Esophagus muscularis mucosa (tissue), 4 donors: ENCODE data around the gene ARID1B. TPM values are rescaled to one million over a fixed set of nuclear protein-coding genes. Genes with fewer than 3 reads are reported as not detected.

Experiments used
- DNase-seq: peaks from one replicate; pipeline ENCODE4 v3.0.0-alpha.2; 2017; ENCODE audit errors: extremely low spot score
- H3K27ac ChIP-seq, 4 donors: fragments of 200-600 bp; sonication (generic); replicated peaks in 1 of 4; 1 replicate in 3 of 4; 2 replicates in 1 of 4; pipeline ENCODE4 v1.5.1; 2016 to 2019; ENCODE audit warnings: mild to moderate bottlenecking in 1 of 4
- H3K27me3 ChIP-seq, 4 donors: fragments of 200-600 bp; sonication (generic); one replicate each; pipeline versions ENCODE4 v1.5.1 to v1.6.0; 2016 to 2019
- H3K36me3 ChIP-seq, 4 donors: fragments of 200-600 bp; sonication (generic); one replicate each; pipeline ENCODE4 v1.5.1; 2016 to 2019
- H3K4me1 ChIP-seq, 4 donors: fragments of 200-600 bp; sonication (generic); one replicate each; pipeline ENCODE4 v1.5.1; 2016 to 2019
- H3K4me3 ChIP-seq, 4 donors: fragments of 200-600 bp; sonication (generic); 1 replicate in 2 of 4; 2 replicates in 2 of 4; pipeline ENCODE4 v1.5.1; 2016 to 2019; ENCODE audit warnings: mild to moderate bottlenecking in 4 of 4, moderate library complexity in 1 of 4
- H3K9me3 ChIP-seq, 4 donors: fragments of 200-600 bp; sonication (generic); 1 replicate in 3 of 4; 2 replicates in 1 of 4; pipeline ENCODE4 v1.5.1; 2016 to 2019
- EP300 ChIP-seq: sonication (generic); formaldehyde crosslinking; IDR thresholded peaks from one replicate; pipeline ENCODE4 v1.6.1; 2017; ENCODE audit warnings: antibody characterized with exemption
- POLR2A ChIP-seq: fragments of 450-650 bp; IDR thresholded peaks from one replicate; pipeline ENCODE4 v1.6.1; 2017; ENCODE audit warnings: antibody characterized with exemption, moderate library complexity, mild to moderate bottlenecking, low read depth
- POLR2AphosphoS5 ChIP-seq, 2 donors: sonication (generic); formaldehyde crosslinking; IDR thresholded peaks; one replicate each; pipeline ENCODE4 v1.6.1; 2017; ENCODE audit warnings: antibody characterized with exemption in 2 of 2
- WGBS: methylation state at CpG from one replicate; pipeline ENCODE4 v1.1.5; 2018; 5-methylcytosine and 5-hydroxymethylcytosine counted together
- intact Hi-C: fragments of 100-400 bp; cut with DNase I; formaldehyde crosslinking; loops from one replicate; pipeline ENCODE4 v1.15.1; 2023
- total RNA-seq, 4 donors: library from RNA; depleted of rRNA; stranded (reverse); fragments of >200 nt; gene quantifications; one replicate each; pipeline versions ENCODE4 v1.1.0 to v1.2.1, GENCODE V29; 2016
- TF ChIP-seq, protein P1 (sequence below), 3 experiments: fragments of 200-600 bp in 2 of 3; fragments of 450-650 bp in 1 of 3; sonication (generic) in 2 of 3; IDR thresholded peaks; one replicate each; pipeline ENCODE4 v1.5.1; 2017 to 2019; ENCODE audit warnings: antibody characterized with exemption in 3 of 3, mild to moderate bottlenecking in 2 of 3, moderate library complexity in 1 of 3

The ARID1B gene
- total RNA-seq, 4 donors from 2014 or later, result 55.0 to 87.2 (median 72.7) TPM

DNA sequence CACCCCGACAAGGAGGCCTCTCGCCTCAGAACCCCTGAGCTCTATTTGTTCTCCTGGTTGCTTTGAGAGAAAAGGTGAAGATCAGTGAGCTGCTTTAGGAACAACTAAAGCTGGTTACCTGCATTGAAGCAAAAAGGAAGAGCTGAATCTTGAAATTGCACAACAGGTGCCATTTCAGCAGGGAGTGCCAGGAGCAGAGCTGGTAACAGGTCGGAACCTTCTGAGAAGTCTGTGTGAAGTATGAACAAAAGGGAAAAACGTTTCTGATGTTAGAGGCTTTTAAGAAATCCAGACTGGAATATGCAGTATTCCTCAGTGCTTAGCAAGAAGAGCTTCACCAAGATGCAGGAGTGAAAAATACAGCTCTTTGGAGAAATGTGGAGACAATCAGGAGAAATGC is 382.2 kb downstream of the ARID1B start:
- 79% methylated on average over 4 of the region's 4 CpGs for WGBS
- Histone ChIP-seq H3K36me3 (peaks cover 0 to 18% (median 14%) of the 10 kb centered on the region in 4 donors), H3K27me3 (no peaks in the 10 kb centered on the region), H3K4me1 (no peaks in the 10 kb centered on the region), H3K27ac (no peak overlapping the region), H3K4me3 (no peak overlapping the region), H3K9me3 (no peaks in the 10 kb centered on the region)
- DNase-seq, result no peak
- no peak for TF ChIP-seq EP300
- TF ChIP-seq POLR2AphosphoS5 (IDR thresholded peaks at IDR 0.05), result no peak
- TF ChIP-seq, protein P1, sequence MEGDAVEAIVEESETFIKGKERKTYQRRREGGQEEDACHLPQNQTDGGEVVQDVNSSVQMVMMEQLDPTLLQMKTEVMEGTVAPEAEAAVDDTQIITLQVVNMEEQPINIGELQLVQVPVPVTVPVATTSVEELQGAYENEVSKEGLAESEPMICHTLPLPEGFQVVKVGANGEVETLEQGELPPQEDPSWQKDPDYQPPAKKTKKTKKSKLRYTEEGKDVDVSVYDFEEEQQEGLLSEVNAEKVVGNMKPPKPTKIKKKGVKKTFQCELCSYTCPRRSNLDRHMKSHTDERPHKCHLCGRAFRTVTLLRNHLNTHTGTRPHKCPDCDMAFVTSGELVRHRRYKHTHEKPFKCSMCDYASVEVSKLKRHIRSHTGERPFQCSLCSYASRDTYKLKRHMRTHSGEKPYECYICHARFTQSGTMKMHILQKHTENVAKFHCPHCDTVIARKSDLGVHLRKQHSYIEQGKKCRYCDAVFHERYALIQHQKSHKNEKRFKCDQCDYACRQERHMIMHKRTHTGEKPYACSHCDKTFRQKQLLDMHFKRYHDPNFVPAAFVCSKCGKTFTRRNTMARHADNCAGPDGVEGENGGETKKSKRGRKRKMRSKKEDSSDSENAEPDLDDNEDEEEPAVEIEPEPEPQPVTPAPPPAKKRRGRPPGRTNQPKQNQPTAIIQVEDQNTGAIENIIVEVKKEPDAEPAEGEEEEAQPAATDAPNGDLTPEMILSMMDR (IDR thresholded peaks at IDR 0.05), result no peak
- TF ChIP-seq POLR2A, result no peak
- intact Hi-C loops, result no loop called here

DNA sequence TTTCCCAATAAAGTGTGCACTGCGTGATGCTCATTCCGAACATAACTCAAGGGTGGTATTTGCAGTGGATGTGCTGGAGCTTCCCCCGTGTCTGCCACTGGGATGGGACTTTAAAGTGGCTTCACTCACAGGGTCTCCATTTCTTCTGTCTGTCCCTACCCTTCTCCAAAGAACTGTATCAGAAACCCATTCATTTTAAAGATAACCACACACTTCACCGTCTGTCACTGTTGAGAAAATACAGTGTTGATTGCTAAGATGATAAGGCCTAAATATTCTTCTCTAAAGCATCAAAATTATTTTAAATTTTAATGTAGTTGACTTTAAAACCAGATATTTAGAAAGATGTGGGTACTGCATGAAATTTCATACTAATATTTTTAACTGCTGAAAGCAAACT is 384.7 kb downstream of the ARID1B start:
- TF ChIP-seq POLR2A, result no peak
- no peak for TF ChIP-seq POLR2AphosphoS5 (IDR thresholded peaks at IDR 0.05)
- TF ChIP-seq, protein P1 (IDR thresholded peaks at IDR 0.05), result no peak
- TF ChIP-seq EP300, result no peak
- no peak overlapping the region for H3K27ac ChIP-seq
- 77% methylated on average over 4 of the region's 4 CpGs for whole genome bisulfite sequencing

DNA sequence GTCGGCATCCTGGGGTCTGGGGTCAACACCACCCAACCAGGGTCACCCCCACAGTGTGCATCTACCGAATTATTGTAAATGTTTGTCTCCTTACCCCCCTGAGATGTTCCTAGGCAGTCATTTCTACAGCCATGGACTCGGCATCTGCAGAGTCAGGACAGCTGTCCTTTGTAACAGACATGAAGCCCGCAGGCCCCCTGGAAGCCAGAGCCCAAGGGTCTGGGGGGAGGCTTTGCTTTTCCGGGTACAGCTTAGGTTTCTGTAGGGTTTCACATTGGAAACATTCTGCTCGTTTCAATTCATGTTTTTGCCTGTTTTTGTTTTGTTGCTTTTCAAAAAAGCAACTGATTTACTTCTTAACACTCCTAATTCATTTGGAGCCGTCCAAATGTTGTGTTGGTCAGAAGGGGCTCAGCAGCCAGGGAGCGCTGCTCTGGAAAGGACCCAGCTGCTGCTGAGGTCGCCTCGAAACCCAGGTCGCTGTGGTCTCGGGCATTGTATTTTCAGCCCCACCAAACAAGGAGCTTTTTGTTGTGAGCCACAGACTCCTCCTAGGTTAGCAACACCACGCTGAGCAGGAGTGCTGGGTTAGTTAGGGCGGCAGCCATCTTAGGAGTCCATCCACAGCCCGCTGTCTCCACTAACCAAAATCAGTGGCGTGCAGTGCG is 385.7 kb downstream of the ARID1B start:
- intact Hi-C loops, result no loop called here
- 86% methylated on average over 12 of the region's 17 CpGs for WGBS
- Histone ChIP-seq H3K36me3 (peaks cover 2 to 24% (median 15%) of the 10 kb centered on the region in 4 donors), H3K4me3 (no peak overlapping the region), H3K27me3 (no peaks in the 10 kb centered on the region), H3K9me3 (no peaks in the 10 kb centered on the region), H3K27ac (no peak overlapping the region), H3K4me1 (no peaks in the 10 kb centered on the region)
- TF ChIP-seq EP300, result no peak
- TF ChIP-seq, protein P1 (IDR thresholded peaks at IDR 0.05), result no peak
- TF ChIP-seq POLR2AphosphoS5 (IDR thresholded peaks at IDR 0.05), result no peak
- TF ChIP-seq POLR2A, result no peak
- no peak for DNase-seq

More for the DNA sequence above, 384.7 kb downstream of the ARID1B start:
- no peak for DNase-seq
- Histone ChIP-seq H3K4me3 (no peak overlapping the region), H3K27me3 (no peaks in the 10 kb centered on the region), H3K9me3 (no peaks in the 10 kb centered on the region), H3K4me1 (no peaks in the 10 kb centered on the region), H3K36me3 (peaks cover 0 to 19% (median 13%) of the 10 kb centered on the region in 4 donors)
- intact Hi-C loops, result no loop called here

DNA sequence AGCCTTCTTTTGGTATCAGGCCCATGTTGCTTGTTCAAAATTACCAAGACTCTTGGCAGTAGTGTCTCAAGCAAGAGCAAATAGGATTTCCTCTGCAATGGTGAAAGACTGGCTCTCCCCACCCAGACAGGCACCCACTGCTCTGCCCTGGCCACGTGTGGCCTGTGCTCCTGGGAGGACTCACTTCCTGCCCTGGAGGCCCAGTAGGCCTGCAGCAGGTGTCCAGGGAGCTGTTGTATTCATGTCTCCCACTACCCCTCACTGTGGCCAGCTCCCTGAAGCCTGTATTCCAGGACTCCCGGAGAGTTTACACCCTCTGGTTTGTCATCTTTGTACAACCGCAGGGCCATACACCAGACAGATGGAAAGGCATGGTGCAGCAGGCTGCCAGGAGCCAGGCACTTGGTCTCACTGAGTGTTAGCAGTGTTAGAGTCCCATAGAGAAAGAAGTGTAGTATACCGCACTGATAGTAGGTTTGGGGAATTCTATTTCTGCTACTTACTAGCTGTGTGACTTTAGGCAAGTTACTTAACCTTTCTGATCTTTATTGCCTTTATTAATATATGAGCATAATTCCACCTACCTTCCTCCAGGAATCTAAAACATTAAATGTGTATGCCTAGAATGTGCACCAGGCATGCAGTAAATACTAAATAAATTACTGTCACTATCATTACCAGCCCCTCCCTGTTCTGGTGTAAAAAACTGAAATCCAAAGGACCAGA is 386.4 kb downstream of the ARID1B start:
- H3K4me1 ChIP-seq, result peaks cover 0 to 1% (median under 1%) of the 10 kb centered on the region in 4 donors
- DNase-seq, result no peak
- H3K36me3 ChIP-seq, result peaks cover 6 to 31% (median 20%) of the 10 kb centered on the region in 4 donors
- intact Hi-C loops, result no loop called here
- no peaks in the 10 kb centered on the region for H3K9me3 ChIP-seq
- H3K27me3 ChIP-seq, result no peaks in the 10 kb centered on the region
- H3K27ac ChIP-seq, result no peak overlapping the region
- TF ChIP-seq POLR2AphosphoS5 (IDR thresholded peaks at IDR 0.05) (no peak), POLR2A (no peak), EP300 (no peak)
- TF ChIP-seq, protein P1 (IDR thresholded peaks at IDR 0.05), result no peak
- H3K4me3 ChIP-seq, result no peak overlapping the region
- 96% methylated on average over 3 of the region's 4 CpGs for WGBS
